Fibroblast of pulmonary artery (primary cell): ENCODE data around the gene GRIN1.

Source experiments
- DNase-seq: peaks from one replicate; pipeline ENCODE4 v3.0.0-alpha.2; 2010; ENCODE audit warnings: low read depth
- H3K4me3 ChIP-seq: replicated peaks from 2 replicates; pipeline ENCODE4 v1.5.1; 2011; ENCODE audit warnings: low read depth, mild to moderate bottlenecking, control low read depth, low read length, moderate library complexity
- TF ChIP-seq, protein P1 (sequence below): IDR thresholded peaks from 2 replicates; pipeline ENCODE4 v1.5.1; 2011; ENCODE audit warnings: mild to moderate bottlenecking, control low read depth, low read length, inconsistent platforms; ENCODE audit errors: missing control alignments

GRIN1 gene

DNA sequence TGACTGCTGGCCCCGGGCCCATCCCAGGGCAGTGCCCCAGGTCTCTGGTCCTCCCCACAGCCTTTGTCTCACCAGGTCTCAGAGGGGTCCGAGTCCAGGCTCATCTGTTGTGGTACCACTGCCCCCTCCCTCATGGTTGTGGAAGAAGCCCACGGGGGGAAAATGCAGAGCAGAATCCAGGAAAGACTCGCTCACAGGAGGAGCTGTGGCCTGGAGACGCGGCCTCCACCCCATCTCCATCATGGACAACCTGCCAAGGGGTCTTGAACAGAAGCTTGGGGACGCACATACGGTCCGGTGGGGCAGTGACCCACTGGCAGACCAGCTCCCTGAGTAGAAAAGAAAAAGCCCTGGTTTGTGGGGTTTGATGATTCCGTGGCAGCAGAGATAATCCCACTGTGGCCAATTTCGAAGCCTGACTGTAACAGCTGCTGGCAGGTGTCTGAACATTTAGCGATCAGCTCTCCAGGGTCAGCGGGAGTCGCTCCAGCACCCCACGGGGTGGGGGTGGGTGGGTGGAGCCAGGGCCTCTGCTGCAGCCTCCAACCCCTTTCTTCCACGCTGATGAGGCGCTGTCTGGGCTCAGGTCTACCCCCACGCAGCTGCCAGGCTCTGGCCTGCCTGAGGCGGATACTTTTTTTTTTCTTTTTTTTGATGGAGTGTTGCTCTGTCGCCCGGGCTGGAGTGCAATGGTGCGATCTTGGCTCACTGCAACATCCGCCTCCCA lies 1.9 kb upstream of the GRIN1 start:
- TF ChIP-seq, protein P1, sequence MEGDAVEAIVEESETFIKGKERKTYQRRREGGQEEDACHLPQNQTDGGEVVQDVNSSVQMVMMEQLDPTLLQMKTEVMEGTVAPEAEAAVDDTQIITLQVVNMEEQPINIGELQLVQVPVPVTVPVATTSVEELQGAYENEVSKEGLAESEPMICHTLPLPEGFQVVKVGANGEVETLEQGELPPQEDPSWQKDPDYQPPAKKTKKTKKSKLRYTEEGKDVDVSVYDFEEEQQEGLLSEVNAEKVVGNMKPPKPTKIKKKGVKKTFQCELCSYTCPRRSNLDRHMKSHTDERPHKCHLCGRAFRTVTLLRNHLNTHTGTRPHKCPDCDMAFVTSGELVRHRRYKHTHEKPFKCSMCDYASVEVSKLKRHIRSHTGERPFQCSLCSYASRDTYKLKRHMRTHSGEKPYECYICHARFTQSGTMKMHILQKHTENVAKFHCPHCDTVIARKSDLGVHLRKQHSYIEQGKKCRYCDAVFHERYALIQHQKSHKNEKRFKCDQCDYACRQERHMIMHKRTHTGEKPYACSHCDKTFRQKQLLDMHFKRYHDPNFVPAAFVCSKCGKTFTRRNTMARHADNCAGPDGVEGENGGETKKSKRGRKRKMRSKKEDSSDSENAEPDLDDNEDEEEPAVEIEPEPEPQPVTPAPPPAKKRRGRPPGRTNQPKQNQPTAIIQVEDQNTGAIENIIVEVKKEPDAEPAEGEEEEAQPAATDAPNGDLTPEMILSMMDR, result no peak
- no peak overlapping the region for H3K4me3 ChIP-seq
- no peak for DNase-seq

DNA sequence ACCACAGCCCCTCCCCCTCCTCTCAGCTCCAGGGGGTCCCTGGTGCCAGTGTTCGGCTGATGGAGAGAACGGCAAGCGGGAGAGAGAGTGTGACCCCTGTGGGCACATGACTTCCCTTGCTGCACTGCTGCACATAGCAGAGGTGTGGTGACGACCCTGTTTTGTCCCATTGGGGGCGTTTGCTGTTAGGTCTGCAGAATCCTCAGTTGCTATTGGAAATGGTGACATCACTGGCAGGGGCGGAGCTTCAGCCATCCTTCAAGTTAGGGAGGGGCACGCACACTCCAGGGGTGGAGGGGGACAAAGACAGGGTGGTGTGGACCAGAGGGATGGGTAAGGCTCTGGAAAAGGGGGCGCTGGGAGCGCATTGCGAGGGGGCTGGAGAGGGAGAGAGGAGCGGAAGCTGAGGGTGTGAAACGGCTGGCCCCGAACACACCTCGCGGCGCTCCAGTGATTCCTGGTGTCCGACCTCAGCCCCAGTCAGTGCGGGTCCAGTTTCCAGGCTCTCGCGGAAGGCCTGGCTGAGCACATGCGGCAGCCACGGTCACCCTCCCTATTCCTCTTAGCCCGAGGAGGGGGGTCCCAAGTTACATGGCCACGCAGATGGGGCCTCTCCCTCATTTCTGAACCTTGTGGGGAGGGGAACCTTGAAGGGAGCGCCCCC lies 764 bp upstream of the GRIN1 start:
- TF ChIP-seq, protein P1, result no peak
- DNase-seq, result no peak
- H3K4me3 ChIP-seq, result no peak overlapping the region

DNA sequence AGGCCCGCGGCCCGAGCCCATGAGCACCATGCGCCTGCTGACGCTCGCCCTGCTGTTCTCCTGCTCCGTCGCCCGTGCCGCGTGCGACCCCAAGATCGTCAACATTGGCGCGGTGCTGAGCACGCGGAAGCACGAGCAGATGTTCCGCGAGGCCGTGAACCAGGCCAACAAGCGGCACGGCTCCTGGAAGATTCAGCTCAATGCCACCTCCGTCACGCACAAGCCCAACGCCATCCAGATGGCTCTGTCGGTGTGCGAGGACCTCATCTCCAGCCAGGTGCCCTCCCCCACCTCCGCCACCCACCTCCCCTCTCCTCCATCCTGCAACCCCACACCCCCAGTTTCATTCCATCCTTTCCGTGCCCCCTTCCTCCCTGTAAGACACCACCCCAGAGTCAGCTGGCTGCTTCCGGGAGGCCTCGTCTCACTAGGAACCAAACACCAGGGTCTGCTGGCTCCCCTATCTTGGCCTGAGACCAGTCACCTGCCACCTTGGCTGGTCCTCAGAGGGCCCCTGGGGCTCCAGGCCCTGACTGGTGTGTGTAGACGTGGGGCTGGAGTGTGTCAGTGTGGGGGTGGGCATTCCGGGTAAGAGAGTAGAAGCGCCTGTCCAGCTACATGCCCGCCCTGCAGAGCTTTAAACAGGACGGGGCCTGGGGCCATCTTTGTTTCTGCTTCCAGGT lies 655 bp downstream of the GRIN1 start:
- TF ChIP-seq, protein P1, result no peak
- no peak for DNase-seq
- no peak overlapping the region for H3K4me3 ChIP-seq

DNA sequence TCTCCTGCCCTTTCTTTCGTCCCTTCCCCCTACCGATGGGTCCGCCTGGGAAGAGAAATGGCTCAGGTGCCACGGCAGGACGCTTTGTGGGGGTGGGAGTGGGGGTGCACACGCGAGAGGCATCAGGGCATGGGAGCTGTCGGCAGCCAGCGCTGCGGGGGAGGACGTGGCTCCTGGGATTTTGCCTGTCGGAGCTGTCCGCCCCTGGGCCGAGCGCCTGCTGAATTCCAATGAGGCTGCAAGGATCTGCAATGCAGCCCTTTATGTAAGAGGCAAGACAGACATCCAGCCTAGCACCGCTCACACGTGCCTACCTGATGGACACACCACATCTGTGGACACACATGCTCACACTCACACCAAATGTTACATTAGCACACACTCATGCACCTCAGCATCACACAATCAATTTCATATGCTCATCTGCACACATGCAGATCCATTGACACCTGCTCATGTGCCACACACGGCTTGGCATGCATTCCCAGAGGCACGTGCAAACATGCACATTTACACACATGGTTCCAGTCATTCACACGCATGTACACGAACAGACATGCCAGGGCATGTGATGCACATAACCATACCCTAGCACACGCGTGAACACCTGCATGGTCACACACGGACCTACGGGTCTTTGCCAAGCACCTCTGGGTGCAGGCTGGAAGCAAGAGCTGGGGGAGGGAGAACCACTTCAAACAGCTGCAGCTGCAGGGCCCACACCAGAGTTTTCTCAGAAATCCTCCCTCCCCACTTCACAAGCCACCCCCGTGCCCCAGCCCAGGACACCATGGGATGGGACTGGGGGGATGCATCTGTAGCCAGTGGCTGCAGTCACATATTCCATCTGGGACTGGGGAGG lies 1.4 kb downstream of the GRIN1 start:
- no peak overlapping the region for H3K4me3 ChIP-seq
- TF ChIP-seq, protein P1, result no peak

DNA sequence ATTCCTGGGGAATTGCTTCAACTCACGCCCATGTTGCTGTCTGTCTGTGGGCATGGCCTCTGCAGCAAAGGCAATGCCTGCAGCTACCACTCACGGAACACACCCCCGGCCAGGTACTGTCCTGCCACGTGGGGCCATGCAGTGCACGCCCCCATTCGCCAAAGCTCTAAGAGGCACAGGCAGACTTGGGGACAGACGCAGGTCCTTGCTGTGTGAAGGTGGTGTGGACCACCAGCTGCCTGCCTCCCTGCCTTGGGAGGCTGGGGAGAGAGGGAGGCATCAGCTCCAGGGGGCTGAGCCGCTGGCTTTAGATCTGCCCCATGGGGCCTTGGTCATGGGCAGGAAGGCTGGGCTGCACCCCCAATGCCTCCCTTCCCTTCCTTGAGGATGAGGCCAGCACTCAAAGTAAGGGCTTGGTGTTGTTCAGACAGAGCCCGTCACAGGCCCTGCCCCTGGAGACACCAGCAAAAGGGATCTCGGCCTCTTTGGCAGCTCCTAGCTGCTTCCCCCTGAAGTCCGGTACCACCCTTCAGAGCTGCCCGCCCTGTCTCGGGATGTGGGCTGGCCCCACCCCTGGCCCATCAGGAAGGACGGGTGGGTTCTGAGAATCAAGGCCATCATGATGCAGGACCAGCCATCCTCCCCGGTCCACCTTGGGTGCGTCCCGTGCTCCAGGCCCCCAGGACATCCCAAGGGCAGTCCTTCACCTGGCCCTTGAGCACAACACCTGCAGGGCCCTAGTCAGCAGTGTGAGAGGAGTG lies 2.3 kb downstream of the GRIN1 start:
- TF ChIP-seq, protein P1, result no peak
- no peak for DNase-seq
- no peak overlapping the region for H3K4me3 ChIP-seq

More for the DNA sequence above, 1.4 kb downstream of the GRIN1 start:
- DNase-seq, result no peak
